Measurements from ENCODE around the gene ZAP70. TPM values are rescaled to one million over a fixed set of nuclear protein-coding genes. Genes with fewer than 3 reads are reported as not detected.
"Not testable (repeated sequence)": the region's sequence is repeated elsewhere in the genome, so short reads cannot be mapped to it uniquely, and the experiment has no call there.

The ZAP70 gene
- total RNA-seq, 1 donor, result not detected

DNA sequence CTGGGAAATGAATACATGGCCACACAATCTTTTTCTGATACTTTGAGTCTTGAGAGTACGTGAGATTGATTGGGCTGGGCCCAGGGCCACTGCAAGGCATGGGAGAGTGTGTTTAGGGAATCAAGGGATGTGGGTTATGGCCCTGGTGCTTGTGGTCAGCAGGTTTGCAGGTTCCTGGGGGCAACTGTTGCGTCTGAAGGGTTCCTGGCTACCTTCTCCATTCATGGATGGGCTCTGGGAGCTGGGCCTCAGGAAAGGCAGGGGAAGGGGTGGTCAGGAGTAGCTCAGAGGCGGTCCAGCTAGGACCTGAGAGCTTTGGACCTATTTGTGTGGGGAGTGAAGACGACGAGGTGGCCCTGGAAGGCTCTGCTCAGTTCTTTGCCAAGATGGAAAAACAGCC, 8.4 kb upstream of the ZAP70 start:
- H3K4me3 ChIP-seq (ENCODE audit: low read depth, low read length), result no peak overlapping the region
- TF ChIP-seq, protein P1, sequence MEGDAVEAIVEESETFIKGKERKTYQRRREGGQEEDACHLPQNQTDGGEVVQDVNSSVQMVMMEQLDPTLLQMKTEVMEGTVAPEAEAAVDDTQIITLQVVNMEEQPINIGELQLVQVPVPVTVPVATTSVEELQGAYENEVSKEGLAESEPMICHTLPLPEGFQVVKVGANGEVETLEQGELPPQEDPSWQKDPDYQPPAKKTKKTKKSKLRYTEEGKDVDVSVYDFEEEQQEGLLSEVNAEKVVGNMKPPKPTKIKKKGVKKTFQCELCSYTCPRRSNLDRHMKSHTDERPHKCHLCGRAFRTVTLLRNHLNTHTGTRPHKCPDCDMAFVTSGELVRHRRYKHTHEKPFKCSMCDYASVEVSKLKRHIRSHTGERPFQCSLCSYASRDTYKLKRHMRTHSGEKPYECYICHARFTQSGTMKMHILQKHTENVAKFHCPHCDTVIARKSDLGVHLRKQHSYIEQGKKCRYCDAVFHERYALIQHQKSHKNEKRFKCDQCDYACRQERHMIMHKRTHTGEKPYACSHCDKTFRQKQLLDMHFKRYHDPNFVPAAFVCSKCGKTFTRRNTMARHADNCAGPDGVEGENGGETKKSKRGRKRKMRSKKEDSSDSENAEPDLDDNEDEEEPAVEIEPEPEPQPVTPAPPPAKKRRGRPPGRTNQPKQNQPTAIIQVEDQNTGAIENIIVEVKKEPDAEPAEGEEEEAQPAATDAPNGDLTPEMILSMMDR (IDR thresholded peaks at IDR 0.05; ENCODE audit: insufficient read depth, low read depth, low read length), result no peak
- no peak for DNase-seq (ENCODE audit: low read depth)

- no peak overlapping the region for H3K4me3 ChIP-seq (ENCODE audit: low read depth, low read length)
- TF ChIP-seq, protein P1 (IDR thresholded peaks at IDR 0.05; ENCODE audit: insufficient read depth, low read depth, low read length), result no peak
- DNase-seq (ENCODE audit: low read depth), result no peak
Observed at GRCh38 chr2:97706112-97706511, 7.3 kb upstream of the ZAP70 start.

DNA sequence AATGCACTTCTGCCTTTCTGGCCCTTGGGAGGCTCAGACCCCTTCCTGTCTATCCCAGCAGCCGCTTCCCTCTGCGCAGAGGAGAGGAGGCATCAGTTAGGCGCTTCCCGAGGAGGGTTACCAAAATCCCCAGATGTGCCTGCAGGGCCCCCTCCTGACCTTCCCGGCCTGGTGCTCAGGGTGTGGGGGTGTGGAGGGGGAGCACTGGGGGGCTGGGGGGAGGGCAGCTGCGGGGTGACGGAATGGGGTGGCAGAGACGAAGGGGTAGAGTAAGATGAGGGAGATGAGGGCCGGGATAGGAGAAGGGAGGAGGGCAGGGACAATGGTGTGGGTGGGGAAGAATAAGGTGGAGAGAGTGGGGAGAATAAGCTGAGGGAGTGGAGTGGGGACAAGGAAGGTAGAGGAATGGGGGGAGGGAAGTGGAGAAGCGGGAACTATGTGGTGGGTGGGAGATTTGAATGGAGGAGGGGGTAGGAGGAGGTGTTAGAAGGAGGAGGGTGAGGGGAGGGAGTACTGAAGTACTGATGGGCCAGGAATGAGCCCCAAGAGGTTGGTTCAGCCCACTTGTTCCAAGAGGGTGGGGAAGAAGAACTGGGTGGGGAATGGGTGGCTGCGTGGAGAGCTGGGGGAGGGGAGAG, 6.5 kb upstream of the ZAP70 start:
- TF ChIP-seq, protein P1 (IDR thresholded peaks at IDR 0.05; ENCODE audit: insufficient read depth, low read depth, low read length), result no peak
- H3K4me3 ChIP-seq (ENCODE audit: low read depth, low read length), result no peak overlapping the region
- no peak for DNase-seq (ENCODE audit: low read depth)

DNA sequence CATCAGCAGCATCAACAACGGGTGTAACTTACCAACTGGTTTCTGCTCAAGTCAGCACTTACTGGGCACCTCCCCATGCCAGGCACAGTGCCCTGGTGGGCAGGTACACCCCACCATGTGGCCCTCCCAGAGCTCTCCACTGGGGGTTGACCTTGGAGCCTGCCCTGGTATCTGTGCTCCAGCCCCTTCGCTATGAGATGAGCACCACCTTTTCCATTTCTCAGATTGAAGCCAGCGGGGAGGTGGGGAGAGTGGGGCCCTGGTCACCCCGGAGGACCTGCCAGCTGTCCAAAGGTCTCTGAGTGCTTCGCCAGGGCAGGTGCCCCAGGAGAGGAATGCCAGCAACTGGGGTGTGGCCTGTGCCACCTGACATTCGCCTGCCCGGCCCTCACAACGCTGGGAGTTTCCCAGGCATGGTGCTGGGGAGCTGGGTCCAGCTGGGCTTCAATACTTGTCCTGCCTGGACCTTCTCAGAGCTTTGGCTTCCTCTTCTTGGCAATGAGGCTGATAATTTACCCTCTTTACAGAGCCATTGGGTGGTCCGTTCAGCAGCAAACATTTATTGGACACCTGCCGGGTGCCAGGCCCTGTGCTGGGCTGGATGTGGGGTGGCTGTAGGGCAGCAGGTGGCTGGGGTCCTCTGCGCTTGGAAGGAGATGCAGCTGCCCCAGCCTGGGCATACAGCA, 5.9 kb upstream of the ZAP70 start:
- no peak overlapping the region for H3K4me3 ChIP-seq (ENCODE audit: low read depth, low read length)
- no peak for DNase-seq (ENCODE audit: low read depth)
- TF ChIP-seq, protein P1 (IDR thresholded peaks at IDR 0.05; ENCODE audit: insufficient read depth, low read depth, low read length), result no peak

DNA sequence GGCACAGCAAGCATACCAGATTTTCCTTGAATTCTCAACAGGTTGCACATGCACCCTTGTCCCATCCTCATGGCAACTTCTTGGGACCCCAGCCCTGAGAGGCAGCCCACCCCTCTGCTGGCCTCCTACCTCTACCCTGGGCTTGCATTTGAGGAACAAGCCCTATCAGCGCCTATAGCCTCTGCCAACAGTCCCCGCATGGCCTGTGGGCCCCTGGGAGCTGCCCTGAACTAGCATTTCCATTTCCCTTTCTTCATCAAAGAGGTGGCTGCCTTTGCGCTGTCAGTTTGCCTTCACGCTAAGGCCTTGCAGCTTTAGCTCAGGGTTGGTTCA, 5.4 kb upstream of the ZAP70 start:
- no peak overlapping the region for H3K4me3 ChIP-seq (ENCODE audit: low read depth, low read length)
- TF ChIP-seq, protein P1 (IDR thresholded peaks at IDR 0.05; ENCODE audit: insufficient read depth, low read depth, low read length), result no peak
- no peak for DNase-seq (ENCODE audit: low read depth)

- no peak overlapping the region for H3K4me3 ChIP-seq (ENCODE audit: low read depth, low read length)
- TF ChIP-seq, protein P1 (IDR thresholded peaks at IDR 0.05; ENCODE audit: insufficient read depth, low read depth, low read length), result no peak
- DNase-seq (ENCODE audit: low read depth), result no peak
Observed at GRCh38 chr2:97708608-97709007, 4.8 kb upstream of the ZAP70 start.

GRCh38 chr2:97711394-97711711, 2.0 kb upstream of the ZAP70 start:
- H3K4me3 ChIP-seq (ENCODE audit: low read depth, low read length), result no peak overlapping the region
- TF ChIP-seq, protein P1 (IDR thresholded peaks at IDR 0.05; ENCODE audit: insufficient read depth, low read depth, low read length), result no peak
- DNase-seq (ENCODE audit: low read depth), result no peak

- H3K4me3 ChIP-seq (ENCODE audit: low read depth, low read length), result not testable (repeated sequence)
Observed at GRCh38 chr2:97712175-97712574, 1.2 kb upstream of the ZAP70 start.

More at GRCh38 chr2:97712175-97712574, 1.2 kb upstream of the ZAP70 start:
- not testable (repeated sequence) for DNase-seq (ENCODE audit: low read depth)
